GM23338 (cell line): ENCODE measurements around the gene CRYBG3. TPM values are rescaled to one million over a fixed set of nuclear protein-coding genes. Genes with fewer than 3 reads are reported as not detected.
A peak's percentile ranks its signal among the peaks of the same experiment; 100 is the strongest.

ENCODE experiments used
- ATAC-seq: fragments of 200-7000 bp; cut with Tn5 transposase; 3 replicates; pipeline ENCODE4 v1.9.1; 2020
- DNase-seq: peaks from one replicate; pipeline ENCODE4 v3.0.0-alpha.2; 2015; ENCODE audit warnings: low spot score
- H2AFZ ChIP-seq: fragments of 200-600 bp; sonication (generic); 2 replicates; pipeline ENCODE4 v1.8.0; 2016; ENCODE audit warnings: antibody characterized with exemption, mild to moderate bottlenecking, moderate library complexity
- H3F3A ChIP-seq: fragments of 200-600 bp; sonication (generic); replicated peaks from 2 replicates; pipeline ENCODE4 v1.8.0; 2017; ENCODE audit warnings: antibody characterized with exemption, mixed run types, low read depth
- H3K27ac ChIP-seq: fragments of 200-600 bp; sonication (generic); 2 replicates; pipeline ENCODE4 v1.6.1; 2016; ENCODE audit warnings: low read depth
- H3K27me3 ChIP-seq: fragments of 200-600 bp; sonication (generic); 2 replicates; pipeline ENCODE4 v1.8.0; 2016; ENCODE audit warnings: mild to moderate bottlenecking, mixed run types, moderate library complexity; ENCODE audit not compliant: insufficient read depth
- H3K36me3 ChIP-seq: fragments of 200-600 bp; sonication (generic); 2 replicates; pipeline ENCODE4 v1.8.0; 2016; ENCODE audit warnings: mild to moderate bottlenecking; ENCODE audit not compliant: insufficient read depth
- H3K4me1 ChIP-seq: fragments of 200-600 bp; sonication (generic); 2 replicates; pipeline ENCODE4 v1.8.0; 2016; ENCODE audit warnings: mild to moderate bottlenecking, moderate library complexity; ENCODE audit not compliant: insufficient read depth
- H3K4me2 ChIP-seq: fragments of 200-600 bp; sonication (generic); 2 replicates; pipeline ENCODE4 v1.7.1; 2017; ENCODE audit warnings: mixed run types
- H3K4me3 ChIP-seq: fragments of 200-600 bp; sonication (generic); 2 replicates; pipeline ENCODE4 v1.6.1; 2016; ENCODE audit warnings: mixed run types
- H3K79me2 ChIP-seq: fragments of 200-600 bp; sonication (generic); replicated peaks from 2 replicates; pipeline ENCODE4 v1.8.0; 2017; ENCODE audit warnings: mild to moderate bottlenecking; ENCODE audit not compliant: insufficient read depth
- H3K9me2 ChIP-seq: fragments of 200-600 bp; sonication (generic); 2 replicates; pipeline ENCODE4 v1.8.0; 2017; ENCODE audit not compliant: insufficient read depth
- H4K20me1 ChIP-seq: fragments of 200-600 bp; sonication (generic); replicated peaks from 2 replicates; pipeline ENCODE4 v1.8.0; 2017; ENCODE audit warnings: mild to moderate bottlenecking; ENCODE audit not compliant: insufficient read depth
- H3K27ac Mint-ChIP-seq: 2 replicates; pipeline ENCODE4 v1.8.0; 2020; ENCODE audit warnings: inconsistent platforms, mild to moderate bottlenecking, moderate library complexity, mixed read lengths
- H3K27me3 Mint-ChIP-seq: 3 replicates; pipeline ENCODE4 v1.8.0; 2022; ENCODE audit warnings: low read depth, mild to moderate bottlenecking, moderate library complexity, mixed read lengths, inconsistent platforms; ENCODE audit not compliant: insufficient read depth, poor library complexity
- H3K36me3 Mint-ChIP-seq: 3 replicates; pipeline ENCODE4 v1.8.0; 2021; ENCODE audit warnings: low read depth, mild to moderate bottlenecking, inconsistent platforms, moderate library complexity, mixed read lengths
- H3K4me1 Mint-ChIP-seq: 3 replicates; pipeline ENCODE4 v1.8.0; 2020; ENCODE audit warnings: mild to moderate bottlenecking, inconsistent platforms, mixed read lengths
- H3K4me3 Mint-ChIP-seq: 3 replicates; pipeline ENCODE4 v1.8.0; 2021; ENCODE audit warnings: moderate library complexity, mild to moderate bottlenecking, inconsistent platforms, mixed read lengths
- H3K9me3 Mint-ChIP-seq: 3 replicates; pipeline ENCODE4 v1.8.0; 2020; ENCODE audit warnings: moderate library complexity, mild to moderate bottlenecking, inconsistent platforms, mixed read lengths
- CREB1 ChIP-seq: fragments of 250-450 bp; sonication (Bioruptor Pico); IDR thresholded peaks from 2 replicates; pipeline ENCODE4 v1.5.0; 2020; ENCODE audit warnings: low read depth, mild to moderate bottlenecking, moderate library complexity
- CTCF ChIP-seq, 2 experiments: fragments of 200-600 bp in 1 of 2; sonication (generic) in 1 of 2; conservative IDR thresholded peaks; 2 replicates each; pipeline versions ENCODE4 v1.5.1 to v1.6.1; 2016 to 2017; ENCODE audit warnings: antibody characterized with exemption in 2 of 2, low read depth in 2 of 2, mild to moderate bottlenecking in 2 of 2, moderate library complexity in 1 of 2
- EZH2 ChIP-seq: fragments of 200-600 bp; sonication (generic); IDR thresholded peaks from one replicate; pipeline ENCODE4 v1.8.0; 2017; ENCODE audit warnings: antibody characterized with exemption, mild to moderate bottlenecking, low read depth; ENCODE audit not compliant: unreplicated experiment
- STAT1 ChIP-seq: IDR thresholded peaks from one replicate; pipeline ENCODE4 v1.6.1; 2016; ENCODE audit warnings: antibody characterized with exemption; ENCODE audit not compliant: unreplicated experiment
- ZNF114 ChIP-seq: fragments of 250-450 bp; sonication (Bioruptor Pico); IDR thresholded peaks from 2 replicates; pipeline ENCODE4 v1.5.0; 2020; ENCODE audit warnings: mild to moderate bottlenecking, moderate library complexity
- ZNF331 ChIP-seq: fragments of 250-450 bp; sonication (Bioruptor Pico); IDR thresholded peaks from 2 replicates; pipeline ENCODE4 v1.5.0; 2020; ENCODE audit warnings: low read depth, mild to moderate bottlenecking, moderate library complexity
- polyA plus RNA-seq: library from polyadenylated mRNA; unstranded; fragments of >200 nt; fragmentation: Nextera tagmentation; extraction: Ambion mirVana; gene quantifications from 2 replicates; pipeline ENCODE4 v1.2.1, GENCODE V29; 2016
- total RNA-seq: library from RNA; depleted of rRNA; stranded (reverse); fragments of >200 nt; shearing (Covaris generic); gene quantifications from 2 replicates; pipeline ENCODE4 v1.2.3, GENCODE V29; 2014
- TF ChIP-seq, protein P1 (sequence below): IDR thresholded peaks from one replicate; pipeline ENCODE4 v1.6.1; 2018; ENCODE audit warnings: antibody characterized with exemption; ENCODE audit not compliant: unreplicated experiment

CRYBG3 gene
- total and polyA plus RNA-seq, 2 experiments from 2014 or later, result 2.3 to 8.9 TPM

- H4K20me1 ChIP-seq, result no peaks in the 10 kb centered on the region
- no peak overlapping the region for H3K27ac ChIP-seq
- DNase-seq (peak; percentile 50), ATAC-seq (peak; percentile 57; the same call in 2 of the 3 replicates)
- TF ChIP-seq, protein P1, sequence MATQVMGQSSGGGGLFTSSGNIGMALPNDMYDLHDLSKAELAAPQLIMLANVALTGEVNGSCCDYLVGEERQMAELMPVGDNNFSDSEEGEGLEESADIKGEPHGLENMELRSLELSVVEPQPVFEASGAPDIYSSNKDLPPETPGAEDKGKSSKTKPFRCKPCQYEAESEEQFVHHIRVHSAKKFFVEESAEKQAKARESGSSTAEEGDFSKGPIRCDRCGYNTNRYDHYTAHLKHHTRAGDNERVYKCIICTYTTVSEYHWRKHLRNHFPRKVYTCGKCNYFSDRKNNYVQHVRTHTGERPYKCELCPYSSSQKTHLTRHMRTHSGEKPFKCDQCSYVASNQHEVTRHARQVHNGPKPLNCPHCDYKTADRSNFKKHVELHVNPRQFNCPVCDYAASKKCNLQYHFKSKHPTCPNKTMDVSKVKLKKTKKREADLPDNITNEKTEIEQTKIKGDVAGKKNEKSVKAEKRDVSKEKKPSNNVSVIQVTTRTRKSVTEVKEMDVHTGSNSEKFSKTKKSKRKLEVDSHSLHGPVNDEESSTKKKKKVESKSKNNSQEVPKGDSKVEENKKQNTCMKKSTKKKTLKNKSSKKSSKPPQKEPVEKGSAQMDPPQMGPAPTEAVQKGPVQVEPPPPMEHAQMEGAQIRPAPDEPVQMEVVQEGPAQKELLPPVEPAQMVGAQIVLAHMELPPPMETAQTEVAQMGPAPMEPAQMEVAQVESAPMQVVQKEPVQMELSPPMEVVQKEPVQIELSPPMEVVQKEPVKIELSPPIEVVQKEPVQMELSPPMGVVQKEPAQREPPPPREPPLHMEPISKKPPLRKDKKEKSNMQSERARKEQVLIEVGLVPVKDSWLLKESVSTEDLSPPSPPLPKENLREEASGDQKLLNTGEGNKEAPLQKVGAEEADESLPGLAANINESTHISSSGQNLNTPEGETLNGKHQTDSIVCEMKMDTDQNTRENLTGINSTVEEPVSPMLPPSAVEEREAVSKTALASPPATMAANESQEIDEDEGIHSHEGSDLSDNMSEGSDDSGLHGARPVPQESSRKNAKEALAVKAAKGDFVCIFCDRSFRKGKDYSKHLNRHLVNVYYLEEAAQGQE, result no peak
- TF ChIP-seq ZNF114 (CRISPR knock-in tag) (no peak), CTCF (conservative IDR thresholded peaks at IDR 0.05; ENCODE audit: low read depth in 2 of 2) (peak in 1 of 2 experiments; percentile 35; a peak in 2 of 4 replicates), STAT1 (no peak)
- H3K79me2 ChIP-seq, result no peaks in the 10 kb centered on the region
- H3K4me3 ChIP-seq, result no peak overlapping the region
- no peaks in the 10 kb centered on the region for H3K4me1 Mint-ChIP-seq
- 0 out of 2 replicates have a peak, but pooled peaks cover 4% of the 10 kb centered on the region for H3K4me1 ChIP-seq
- H3K27me3 Mint-ChIP-seq, result no peaks in the 10 kb centered on the region
- H3K9me3 Mint-ChIP-seq, result no peaks in the 10 kb centered on the region
- no peaks in the 10 kb centered on the region for H3K9me2 ChIP-seq
- H3F3A ChIP-seq, result no peaks in the 10 kb centered on the region
- H3K36me3 Mint-ChIP-seq, result peaks cover 4% of the 10 kb centered on the region; the same call in 2 of the 3 replicates
- no peak overlapping the region for H2AFZ ChIP-seq
- no peak overlapping the region for H3K4me2 ChIP-seq
- no peak overlapping the region for H3K4me3 Mint-ChIP-seq
- H3K36me3 ChIP-seq, result peaks cover 5% of the 10 kb centered on the region; the same call in 1 of the 2 replicates
- no peaks in the 10 kb centered on the region for H3K27me3 ChIP-seq
- no peak overlapping the region for H3K27ac Mint-ChIP-seq
These were observed 68.0 kb downstream of the CRYBG3 start for GRCh38 chr3:97889814-97890213.

DNA sequence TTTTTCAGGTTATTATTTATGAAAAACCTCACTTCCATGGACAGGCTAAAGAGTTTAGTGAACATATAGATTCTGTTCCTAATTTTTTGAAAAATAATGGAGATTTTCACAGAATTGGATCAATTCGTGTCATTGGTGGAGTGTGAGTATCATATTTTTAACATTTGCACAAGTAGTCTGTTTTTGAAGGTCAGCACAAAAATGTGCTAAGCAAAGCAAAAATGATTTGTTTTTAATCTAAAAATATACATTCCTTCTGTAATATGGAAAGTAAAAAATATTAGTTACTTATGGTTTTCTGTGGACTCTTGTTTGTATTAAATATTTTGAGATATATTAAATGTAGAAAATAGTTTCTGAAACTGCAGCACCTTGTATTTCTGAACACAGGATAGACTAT, 71.0 kb downstream of the CRYBG3 start:
- H3K4me2 ChIP-seq, result no peak overlapping the region
- DNase-seq, result no peak
- H3K4me1 Mint-ChIP-seq, result peaks cover 23% of the 10 kb centered on the region; the same call in 2 of the 3 replicates
- H3K9me2 ChIP-seq, result no peaks in the 10 kb centered on the region
- H2AFZ ChIP-seq, result no peak overlapping the region
- no peaks in the 10 kb centered on the region for H3F3A ChIP-seq
- no peaks in the 10 kb centered on the region for H3K27me3 ChIP-seq
- H3K4me1 ChIP-seq, result peaks cover 23% of the 10 kb centered on the region
- H3K79me2 ChIP-seq, result no peaks in the 10 kb centered on the region
- H3K36me3 ChIP-seq, result no peaks in the 10 kb centered on the region; the same call in 1 of the 2 replicates
- H3K27ac ChIP-seq, result no peak overlapping the region
- H3K9me3 Mint-ChIP-seq, result no peaks in the 10 kb centered on the region
- H3K27me3 Mint-ChIP-seq, result no peaks in the 10 kb centered on the region
- H3K36me3 Mint-ChIP-seq, result no peaks in the 10 kb centered on the region
- no peak for ATAC-seq
- no peak overlapping the region for H3K4me3 Mint-ChIP-seq
- TF ChIP-seq, protein P1, result no peak
- no peak for TF ChIP-seq CTCF (conservative IDR thresholded peaks at IDR 0.05; ENCODE audit: low read depth in 2 of 2)
- no peak for TF ChIP-seq ZNF114 (CRISPR knock-in tag)
- no peak for TF ChIP-seq ZNF331 (CRISPR knock-in tag)
- TF ChIP-seq EZH2, result no peak
- TF ChIP-seq CREB1 (CRISPR knock-in tag), result no peak
- no peak overlapping the region for H3K4me3 ChIP-seq
- H4K20me1 ChIP-seq, result no peaks in the 10 kb centered on the region
- H3K27ac Mint-ChIP-seq, result no peak overlapping the region
